Fibroblast of pulmonary artery (primary cell): ENCODE results near the gene FBLN1.
"Not testable (repeated sequence)": the region's sequence is repeated elsewhere in the genome, so short reads cannot be mapped to it uniquely, and the experiment has no call there.

Experiments
- DNase-seq: peaks from one replicate; pipeline ENCODE4 v3.0.0-alpha.2; 2010; ENCODE audit warnings: low read depth
- H3K4me3 ChIP-seq: replicated peaks from 2 replicates; pipeline ENCODE4 v1.5.1; 2011; ENCODE audit warnings: low read depth, mild to moderate bottlenecking, control low read depth, low read length, moderate library complexity
- TF ChIP-seq, protein P1 (sequence below): IDR thresholded peaks from 2 replicates; pipeline ENCODE4 v1.5.1; 2011; ENCODE audit warnings: mild to moderate bottlenecking, control low read depth, low read length, inconsistent platforms; ENCODE audit errors: missing control alignments

The FBLN1 gene

DNA sequence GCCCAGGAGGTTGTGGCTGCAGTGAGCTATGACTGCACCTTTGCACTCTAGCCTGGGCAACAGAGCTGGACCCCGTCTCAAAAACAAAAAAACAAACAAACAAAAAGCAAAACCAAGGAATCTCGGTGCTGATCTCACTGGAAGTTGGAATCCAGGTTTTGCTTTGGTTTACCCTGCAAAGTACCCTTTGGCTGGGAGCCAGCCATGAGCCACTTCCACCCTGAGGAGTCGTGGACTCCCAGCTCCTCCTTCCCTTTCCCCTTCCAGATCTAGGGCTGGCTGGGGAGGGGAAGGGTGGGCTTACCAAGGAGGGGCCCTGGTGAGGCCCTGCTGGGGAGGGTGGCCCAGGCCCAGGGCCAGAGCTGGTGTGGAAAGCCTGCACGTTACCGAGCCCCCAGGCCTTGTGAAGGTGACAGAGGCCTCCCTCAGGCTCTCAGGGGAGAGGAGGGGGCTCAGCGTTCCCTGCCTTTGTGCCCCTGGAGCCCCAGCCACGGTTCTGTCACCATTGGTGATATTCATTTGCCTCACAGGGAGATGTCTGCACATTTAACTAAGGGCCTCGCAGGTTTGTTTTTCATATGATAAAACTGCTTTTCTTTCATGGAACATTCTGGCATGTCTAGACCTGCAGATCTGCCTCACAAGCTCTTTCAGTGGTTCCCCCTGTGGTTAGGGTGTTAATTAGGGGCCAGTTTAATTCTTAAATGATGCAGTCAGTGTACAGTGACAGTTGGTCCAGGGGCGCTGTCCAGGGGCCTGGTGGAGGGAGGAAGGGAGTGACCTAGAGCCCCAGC lies 29.0 kb downstream of the FBLN1 start:
- TF ChIP-seq, protein P1, sequence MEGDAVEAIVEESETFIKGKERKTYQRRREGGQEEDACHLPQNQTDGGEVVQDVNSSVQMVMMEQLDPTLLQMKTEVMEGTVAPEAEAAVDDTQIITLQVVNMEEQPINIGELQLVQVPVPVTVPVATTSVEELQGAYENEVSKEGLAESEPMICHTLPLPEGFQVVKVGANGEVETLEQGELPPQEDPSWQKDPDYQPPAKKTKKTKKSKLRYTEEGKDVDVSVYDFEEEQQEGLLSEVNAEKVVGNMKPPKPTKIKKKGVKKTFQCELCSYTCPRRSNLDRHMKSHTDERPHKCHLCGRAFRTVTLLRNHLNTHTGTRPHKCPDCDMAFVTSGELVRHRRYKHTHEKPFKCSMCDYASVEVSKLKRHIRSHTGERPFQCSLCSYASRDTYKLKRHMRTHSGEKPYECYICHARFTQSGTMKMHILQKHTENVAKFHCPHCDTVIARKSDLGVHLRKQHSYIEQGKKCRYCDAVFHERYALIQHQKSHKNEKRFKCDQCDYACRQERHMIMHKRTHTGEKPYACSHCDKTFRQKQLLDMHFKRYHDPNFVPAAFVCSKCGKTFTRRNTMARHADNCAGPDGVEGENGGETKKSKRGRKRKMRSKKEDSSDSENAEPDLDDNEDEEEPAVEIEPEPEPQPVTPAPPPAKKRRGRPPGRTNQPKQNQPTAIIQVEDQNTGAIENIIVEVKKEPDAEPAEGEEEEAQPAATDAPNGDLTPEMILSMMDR: no peak
- DNase-seq: no peak
- no peak overlapping the region for H3K4me3 ChIP-seq

GRCh38 chr22:45532235-45532631 lies 29.6 kb downstream of the FBLN1 start:
- no peak for DNase-seq
- TF ChIP-seq, protein P1: no peak
- no peak overlapping the region for H3K4me3 ChIP-seq

DNA sequence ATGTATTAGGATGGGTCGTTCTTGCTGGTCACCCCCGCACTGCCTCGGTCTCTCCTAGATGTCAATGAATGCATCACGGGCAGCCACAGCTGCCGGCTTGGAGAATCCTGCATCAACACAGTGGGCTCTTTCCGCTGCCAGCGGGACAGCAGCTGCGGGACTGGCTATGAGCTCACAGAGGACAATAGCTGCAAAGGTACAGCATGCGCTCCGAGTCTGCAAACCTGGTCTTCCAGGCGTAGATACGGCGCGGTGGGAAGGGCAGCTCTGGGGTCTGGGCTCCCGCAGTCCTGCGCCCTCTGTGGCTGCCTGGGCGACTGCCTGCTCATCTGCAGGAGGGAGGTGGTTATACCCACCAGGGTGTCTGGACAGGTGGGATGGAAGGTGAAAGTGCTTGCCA lies 31.0 kb downstream of the FBLN1 start:
- TF ChIP-seq, protein P1: no peak
- H3K4me3 ChIP-seq: no peak overlapping the region
- DNase-seq: no peak

DNA sequence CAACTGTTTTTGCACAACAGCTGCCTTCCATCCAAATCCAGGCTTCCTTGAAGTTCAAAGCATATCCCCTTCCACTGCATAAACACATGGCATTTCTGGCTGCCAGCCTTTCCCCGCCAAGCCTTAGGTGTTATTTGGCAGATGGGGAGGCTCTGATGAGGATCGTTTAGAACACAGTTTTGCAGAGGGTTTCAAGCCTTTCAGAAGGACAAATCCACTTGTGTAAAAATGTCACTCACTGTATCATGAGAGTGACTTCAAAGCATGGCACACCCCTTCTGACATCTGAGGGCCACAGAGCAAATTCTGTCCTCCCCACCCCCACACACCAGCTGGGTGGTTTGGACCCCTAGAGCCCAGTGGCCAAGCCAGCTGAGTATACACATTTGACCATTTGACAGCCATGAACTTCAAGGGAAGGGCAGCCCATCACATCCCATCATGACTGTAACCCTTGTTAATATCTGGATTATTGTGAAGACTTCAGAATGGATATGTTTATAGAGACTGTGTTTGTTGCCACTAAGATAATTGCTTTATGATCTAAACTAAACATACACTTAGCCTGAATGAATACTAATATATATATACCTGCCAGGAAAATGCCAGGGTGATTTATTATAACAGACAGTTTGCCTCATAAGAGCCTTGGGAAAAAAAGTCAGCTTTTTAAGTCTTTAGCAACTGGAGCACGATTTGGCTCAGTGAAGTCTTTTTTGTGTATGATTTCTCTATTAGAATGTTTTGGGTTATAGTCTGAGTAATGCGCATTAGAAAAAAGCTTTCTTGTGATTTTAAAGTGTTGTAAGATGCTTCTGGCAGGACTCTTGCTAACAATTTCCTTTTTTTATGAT lies 31.9 kb downstream of the FBLN1 start:
- no peak overlapping the region for H3K4me3 ChIP-seq
- no peak for DNase-seq
- TF ChIP-seq, protein P1: no peak

DNA sequence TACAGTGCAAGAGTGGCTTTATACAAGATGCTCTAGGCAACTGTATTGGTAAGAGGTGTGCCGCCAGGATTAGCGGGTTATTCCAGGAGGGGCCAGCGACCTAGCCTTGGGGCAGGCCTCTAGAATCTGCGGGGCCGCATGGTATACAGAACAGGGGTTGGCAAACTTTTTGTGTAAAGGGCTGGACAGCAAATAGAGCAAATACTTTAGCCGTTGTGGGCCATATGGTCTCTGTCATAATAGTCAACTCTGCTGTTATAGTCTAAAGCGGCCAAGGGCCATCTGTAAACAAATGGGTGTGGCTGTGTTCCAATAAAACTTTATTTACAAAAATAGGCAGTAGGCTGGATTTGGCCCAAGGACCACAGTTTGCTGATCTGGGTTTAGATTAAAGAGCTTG lies 32.6 kb downstream of the FBLN1 start:
- H3K4me3 ChIP-seq: no peak overlapping the region
- TF ChIP-seq, protein P1: no peak
- DNase-seq: no peak

- not testable (repeated sequence) for H3K4me3 ChIP-seq, DNase-seq
Measured at GRCh38 chr22:45535835-45536234, 33.2 kb downstream of the FBLN1 start.

DNA sequence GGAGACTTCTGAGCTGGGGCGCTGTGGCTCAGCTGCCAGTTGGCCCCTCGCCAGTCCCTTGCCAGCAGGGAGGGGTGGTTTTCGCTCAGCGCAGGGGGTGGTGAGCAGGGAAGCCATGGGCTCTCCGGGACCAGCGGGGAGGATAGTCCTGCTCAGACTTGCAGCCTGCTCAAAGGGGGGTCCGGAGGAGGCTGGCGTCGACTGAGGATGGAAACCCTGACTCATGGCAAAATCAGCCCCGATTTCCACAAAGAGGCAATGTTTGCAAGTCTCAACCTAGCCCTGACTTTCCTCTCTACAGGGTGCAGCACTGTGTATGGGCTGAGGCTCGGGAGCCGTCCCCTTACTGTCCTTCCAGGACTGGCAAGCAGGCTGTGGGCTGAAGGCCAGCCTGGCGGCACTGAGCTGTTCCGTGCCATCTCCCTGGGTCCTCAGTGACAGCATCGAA lies 35.1 kb downstream of the FBLN1 start:
- peak; percentile 51 for DNase-seq
- TF ChIP-seq, protein P1: no peak
- H3K4me3 ChIP-seq: no peak overlapping the region
